NT2/D1 (cell line): Measurements from ENCODE around the gene GPR35.

Source experiments
- DNase-seq: peaks from one replicate; pipeline ENCODE4 v3.0.0-alpha.2; 2011; ENCODE audit warnings: low read depth, low spot score
- H3K27me3 ChIP-seq: 2 replicates; pipeline ENCODE4 v1.6.0; 2011; ENCODE audit warnings: mild to moderate bottlenecking; ENCODE audit not compliant: insufficient read length, insufficient read depth
- H3K36me3 ChIP-seq: 2 replicates; pipeline ENCODE4 v1.6.1; 2011; ENCODE audit warnings: mild to moderate bottlenecking, low read length, mixed read lengths; ENCODE audit not compliant: insufficient read depth, insufficient read length
- H3K4me1 ChIP-seq: 2 replicates; pipeline ENCODE4 v1.5.1; 2011; ENCODE audit not compliant: insufficient read depth, insufficient read length
- H3K4me3 ChIP-seq: 2 replicates; pipeline ENCODE4 v1.5.1; 2011; ENCODE audit warnings: low read depth; ENCODE audit not compliant: insufficient read length
- H3K9ac ChIP-seq: 2 replicates; pipeline ENCODE4 v1.6.0; 2011; ENCODE audit warnings: low read depth; ENCODE audit not compliant: insufficient read length
- H3K9me3 ChIP-seq: 2 replicates; pipeline ENCODE4 v1.5.1; 2011; ENCODE audit warnings: mild to moderate bottlenecking, low read length; ENCODE audit not compliant: insufficient read depth
- SUZ12 ChIP-seq: IDR thresholded peaks from 2 replicates; pipeline ENCODE4 v1.6.1; 2011; ENCODE audit not compliant: insufficient read length, insufficient read depth; ENCODE audit errors: extremely low read depth
- YY1 ChIP-seq: IDR thresholded peaks from 2 replicates; pipeline ENCODE4 v1.6.1; 2011; ENCODE audit not compliant: insufficient read length, insufficient read depth
- ZNF274 ChIP-seq: IDR thresholded peaks from 2 replicates; pipeline ENCODE4 v1.6.1; 2011; ENCODE audit warnings: mild to moderate bottlenecking, low read depth, low read length

GPR35 gene

DNA sequence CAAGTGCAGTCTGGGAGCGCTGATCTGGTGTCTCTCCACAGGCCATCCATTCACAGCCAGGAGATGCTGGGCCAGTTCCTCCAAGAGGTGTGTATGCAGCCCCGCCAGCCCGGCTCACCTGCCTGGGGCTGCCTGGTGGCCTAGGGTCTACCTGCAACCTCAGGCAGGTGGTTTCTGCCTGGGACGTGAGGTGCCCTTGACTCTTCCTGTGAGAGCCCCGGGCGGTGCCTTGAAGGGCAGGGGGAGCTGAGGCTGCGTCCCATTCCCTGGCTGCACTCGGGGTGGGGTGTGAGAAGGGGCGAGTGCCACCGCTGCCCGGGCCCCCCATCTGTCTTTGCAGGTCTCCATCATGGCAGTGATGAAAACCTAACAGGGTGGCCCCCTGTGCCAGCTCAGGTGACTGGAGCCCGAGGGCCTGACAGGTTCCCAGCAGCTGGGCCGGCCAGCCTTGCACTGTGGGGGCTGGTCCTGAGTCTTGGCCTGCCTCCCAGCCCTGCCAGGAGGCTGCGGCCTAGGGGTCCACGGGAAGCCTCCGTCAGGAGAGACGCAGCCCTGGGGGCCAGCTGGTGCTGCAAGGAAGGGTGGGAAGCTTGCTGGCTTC lies 26.9 kb upstream of the GPR35 start:
- H3K4me1 ChIP-seq = peaks cover 6% of the 10 kb centered on the region
- H3K9ac ChIP-seq = no peak overlapping the region
- no peaks in the 10 kb centered on the region for H3K9me3 ChIP-seq
- peaks cover 73% of the 10 kb centered on the region for H3K36me3 ChIP-seq
- no peak for DNase-seq
- TF ChIP-seq SUZ12 (no peak), ZNF274 (no peak), YY1 (no peak)
- H3K27me3 ChIP-seq = no peaks in the 10 kb centered on the region
- H3K4me3 ChIP-seq = no peak overlapping the region

DNA sequence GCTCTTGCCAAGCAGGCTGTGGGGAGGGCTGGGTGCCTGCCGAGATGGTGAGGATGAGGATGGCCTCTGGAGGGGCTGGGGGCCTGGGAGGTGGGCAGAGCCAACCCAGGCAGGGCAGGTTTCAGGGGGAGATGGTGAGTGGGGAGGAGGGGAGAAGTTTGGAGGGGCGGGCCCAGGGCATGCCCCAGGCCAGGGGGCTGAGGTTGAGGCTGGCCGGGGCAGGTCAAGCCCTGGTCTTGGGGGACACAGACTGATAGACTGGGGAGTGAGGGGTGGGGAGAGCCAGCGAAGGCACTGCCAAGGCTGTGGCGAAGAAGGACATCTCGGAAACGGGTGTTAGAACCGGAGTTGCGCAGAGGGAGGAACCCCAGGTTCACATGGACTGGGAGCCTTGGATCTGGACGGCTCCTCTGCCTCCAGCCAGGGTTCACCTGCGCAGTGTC lies 26.1 kb upstream of the GPR35 start:
- no peaks in the 10 kb centered on the region for H3K27me3 ChIP-seq
- H3K36me3 ChIP-seq = peaks cover 67% of the 10 kb centered on the region
- no peak overlapping the region for H3K9ac ChIP-seq
- DNase-seq = no peak
- TF ChIP-seq SUZ12 (no peak), YY1 (no peak), ZNF274 (no peak)
- H3K9me3 ChIP-seq = no peaks in the 10 kb centered on the region
- H3K4me1 ChIP-seq = peaks cover 9% of the 10 kb centered on the region
- no peak overlapping the region for H3K4me3 ChIP-seq

DNA sequence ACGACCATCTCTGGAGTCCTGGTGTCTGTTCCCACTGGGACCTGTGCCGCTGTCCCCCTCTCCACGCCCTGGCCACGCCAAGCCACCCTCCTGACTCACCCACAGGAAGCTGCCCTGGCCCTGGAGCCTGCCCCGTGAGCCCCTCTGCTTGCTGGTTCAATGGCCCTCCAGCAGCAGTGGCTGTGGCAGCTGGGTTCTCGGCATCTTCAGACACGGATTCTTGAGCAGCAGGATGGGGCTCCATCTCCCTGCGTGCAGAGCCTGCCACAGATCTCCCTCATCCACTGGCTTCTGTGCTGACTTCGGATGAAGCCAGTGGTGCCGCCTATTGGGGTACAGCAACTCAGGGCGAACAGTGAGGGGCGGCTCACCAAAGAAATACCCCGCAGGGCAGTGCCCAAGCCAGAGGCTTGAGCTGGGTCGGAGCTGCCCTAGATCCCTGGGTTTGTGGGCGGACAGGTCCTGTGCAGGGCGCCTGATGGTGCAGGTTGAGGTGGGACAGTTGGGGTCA lies 24.8 kb upstream of the GPR35 start:
- Histone ChIP-seq H3K4me1 (peaks cover 4% of the 10 kb centered on the region), H3K9ac (no peak overlapping the region), H3K4me3 (no peak overlapping the region), H3K36me3 (peaks cover 59% of the 10 kb centered on the region), H3K27me3 (no peaks in the 10 kb centered on the region), H3K9me3 (no peaks in the 10 kb centered on the region)
- TF ChIP-seq SUZ12 (no peak), YY1 (no peak)
- no peak for DNase-seq

DNA sequence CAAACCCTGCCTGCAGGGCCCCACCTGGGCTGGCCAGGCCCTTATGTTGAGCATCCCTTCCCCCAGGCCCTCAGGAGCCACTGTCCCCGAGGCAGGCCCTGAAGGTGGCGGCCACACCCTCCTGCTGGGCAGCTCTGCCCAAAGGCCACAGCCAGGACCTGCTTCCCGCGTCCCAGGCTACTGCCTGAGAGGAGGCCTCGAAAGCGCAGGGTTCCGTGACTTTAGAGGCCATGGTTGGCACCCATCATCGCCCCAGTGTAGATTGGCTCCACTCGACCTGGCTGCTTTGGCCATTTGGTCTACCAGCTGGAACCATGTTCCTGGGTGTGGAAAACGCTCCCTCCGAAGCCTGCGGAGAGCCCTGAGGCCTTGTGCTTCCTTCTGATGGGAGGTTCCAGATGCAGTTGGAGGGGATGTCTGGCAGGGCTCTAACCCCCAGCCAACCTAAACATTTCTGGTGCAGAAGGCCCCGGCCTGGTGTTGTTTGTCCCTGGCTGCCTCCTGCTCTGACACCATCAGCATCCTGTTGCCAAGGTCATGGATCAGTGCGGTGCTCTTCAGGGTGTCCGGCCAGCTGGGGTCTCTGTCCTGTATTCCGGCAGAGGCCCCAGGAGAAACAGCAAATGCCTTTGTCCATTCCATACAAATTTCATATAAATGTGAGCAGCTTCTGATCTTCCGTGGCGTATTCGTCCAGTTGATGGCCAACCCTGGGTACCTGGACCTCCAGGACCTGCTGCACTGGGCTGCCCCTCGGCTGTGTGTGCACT lies 24.0 kb upstream of the GPR35 start:
- Histone ChIP-seq H3K9ac (no peak overlapping the region), H3K27me3 (no peaks in the 10 kb centered on the region), H3K4me1 (peaks cover 3% of the 10 kb centered on the region), H3K9me3 (no peaks in the 10 kb centered on the region), H3K36me3 (peaks cover 51% of the 10 kb centered on the region), H3K4me3 (no peak overlapping the region)
- DNase-seq = no peak
- TF ChIP-seq SUZ12 (no peak), YY1 (no peak), ZNF274 (no peak)

DNA sequence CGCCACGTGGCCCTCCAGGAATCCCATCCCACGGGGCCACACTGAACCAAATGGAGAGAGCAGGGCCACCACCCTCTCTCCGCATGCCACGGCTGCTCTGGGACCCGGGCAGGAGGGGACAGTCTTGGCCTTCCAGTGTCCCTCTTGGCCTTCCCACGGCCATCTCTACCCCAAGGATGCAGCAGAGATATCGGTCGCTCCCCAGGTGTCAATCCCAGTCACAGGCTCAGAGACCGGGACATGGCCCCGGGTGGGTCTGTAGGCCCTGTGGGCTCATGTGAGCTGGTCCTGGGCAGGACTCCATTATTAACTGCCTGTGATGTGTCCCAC lies 23.5 kb upstream of the GPR35 start:
- Histone ChIP-seq H3K9me3 (no peaks in the 10 kb centered on the region), H3K27me3 (no peaks in the 10 kb centered on the region), H3K4me3 (no peak overlapping the region), H3K9ac (no peak overlapping the region), H3K36me3 (peaks cover 46% of the 10 kb centered on the region), H3K4me1 (peaks cover 3% of the 10 kb centered on the region)
- TF ChIP-seq SUZ12 = no peak
- no peak for TF ChIP-seq YY1
- no peak for TF ChIP-seq ZNF274
- DNase-seq = no peak

DNA sequence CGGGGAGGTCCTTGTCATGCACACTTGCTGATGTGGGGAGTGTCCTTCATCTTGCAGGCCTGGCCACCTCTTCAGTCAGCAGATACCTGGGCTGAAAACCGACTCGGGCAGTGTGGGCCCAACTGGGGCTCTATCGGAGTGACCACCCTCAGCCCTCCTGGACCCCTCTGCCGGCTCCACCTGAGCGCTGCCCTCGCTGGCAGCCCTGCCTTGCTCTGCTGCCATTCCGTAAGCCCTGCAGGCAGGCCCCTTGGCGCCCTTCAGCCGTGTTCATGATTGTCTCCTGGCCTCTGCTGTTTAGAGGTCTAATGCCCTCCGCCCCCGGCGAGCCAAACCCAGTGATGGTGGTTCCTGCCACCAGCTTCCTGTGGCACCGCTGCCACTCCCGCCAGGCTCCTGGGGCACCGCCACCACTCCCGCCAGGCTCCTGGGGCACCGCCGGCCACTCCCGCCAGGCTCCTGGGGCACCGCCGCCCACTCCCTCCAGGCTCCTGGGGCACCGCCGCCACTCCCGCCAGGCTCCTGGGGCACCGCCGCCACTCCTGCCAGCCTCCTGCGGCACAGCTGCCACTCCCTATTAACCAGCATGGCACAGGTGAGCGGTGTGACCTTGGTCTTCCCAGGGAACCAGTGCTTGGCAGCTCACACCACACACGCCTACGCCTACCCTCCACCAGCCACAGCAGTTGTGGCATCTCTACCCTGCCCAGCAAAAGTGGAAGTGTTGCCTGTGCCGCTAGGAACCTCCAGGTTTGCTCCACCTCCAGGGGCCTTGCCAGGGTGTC lies 22.8 kb upstream of the GPR35 start:
- Histone ChIP-seq H3K4me3 (no peak overlapping the region), H3K4me1 (peaks cover 3% of the 10 kb centered on the region), H3K27me3 (no peaks in the 10 kb centered on the region), H3K9me3 (no peaks in the 10 kb centered on the region), H3K36me3 (peaks cover 39% of the 10 kb centered on the region), H3K9ac (no peak overlapping the region)
- TF ChIP-seq SUZ12 = no peak
- no peak for TF ChIP-seq ZNF274
- TF ChIP-seq YY1 = no peak
- DNase-seq = no peak

DNA sequence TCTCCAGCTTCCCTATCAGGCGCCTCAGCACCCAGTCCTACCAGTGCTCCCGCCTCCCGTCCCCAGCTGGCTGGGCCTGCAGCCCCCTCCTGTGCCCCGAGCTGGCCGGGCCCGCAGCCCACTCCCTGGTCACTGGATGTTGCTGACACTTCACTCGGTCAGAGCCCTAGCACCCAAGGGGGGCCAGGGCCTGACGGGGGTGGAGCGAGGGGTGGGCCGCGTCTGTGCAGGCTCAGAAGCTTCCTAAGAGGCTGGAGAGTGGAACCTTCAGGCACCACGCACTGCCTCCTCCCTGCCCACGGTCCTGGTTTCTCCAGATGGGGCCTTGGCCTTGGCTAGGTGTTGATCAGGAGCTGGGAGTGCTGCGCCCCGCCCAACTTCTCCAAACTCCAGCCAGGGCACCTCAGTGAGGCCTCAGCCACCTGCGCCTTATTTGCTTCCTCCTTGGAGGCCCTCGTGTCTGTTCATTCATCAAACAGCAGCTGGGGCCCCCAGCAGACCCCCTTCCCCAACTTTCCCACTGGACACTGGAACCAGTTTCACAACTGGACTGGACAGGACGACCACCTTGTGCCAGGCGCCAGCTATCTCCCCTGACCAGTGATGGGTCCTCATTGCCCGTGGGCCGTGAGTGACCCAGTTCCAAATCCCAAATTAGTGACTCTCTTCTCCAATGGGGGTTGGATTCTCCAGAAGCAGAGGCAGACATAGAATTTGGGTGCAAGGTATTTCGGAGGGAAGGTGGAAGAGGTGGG lies 22.0 kb upstream of the GPR35 start:
- Histone ChIP-seq H3K9ac (no peak overlapping the region), H3K4me3 (no peak overlapping the region), H3K4me1 (peaks cover 3% of the 10 kb centered on the region), H3K36me3 (peaks cover 32% of the 10 kb centered on the region), H3K27me3 (no peaks in the 10 kb centered on the region), H3K9me3 (no peaks in the 10 kb centered on the region)
- DNase-seq = no peak
- no peak for TF ChIP-seq SUZ12
- TF ChIP-seq YY1 = no peak
- TF ChIP-seq ZNF274 = no peak
